ENCODE data around the gene JAK1. TPM values are rescaled to one million over a fixed set of nuclear protein-coding genes. Genes with fewer than 3 reads are reported as not detected.

The JAK1 gene
- polyA plus RNA-seq, 10 donors: 54.9 to 71.5 (median 67.3) TPM

DNA sequence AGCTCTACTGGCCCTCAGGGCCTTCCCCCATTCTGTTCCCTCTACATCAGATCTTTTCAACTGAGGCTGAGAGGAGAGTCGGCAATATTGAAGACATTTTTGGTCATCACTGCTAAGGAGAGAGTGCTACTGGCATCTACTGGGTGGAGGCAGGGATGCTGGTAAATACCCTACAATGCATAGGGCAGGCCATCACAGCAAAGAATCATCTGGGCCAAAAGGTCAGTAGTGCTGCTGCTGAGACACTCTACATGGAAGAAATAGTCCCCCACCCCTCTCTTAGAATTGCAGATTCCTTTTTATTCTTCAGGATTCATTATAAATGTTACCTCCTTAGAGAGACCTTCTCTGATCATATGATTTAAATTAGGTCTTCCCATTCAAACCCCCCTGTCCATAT is 94.3 kb downstream of the JAK1 start:
- DNase-seq: no peak

GRCh38 chr1:64871256-64871655 is 95.1 kb downstream of the JAK1 start:
- DNase-seq: no peak

DNA sequence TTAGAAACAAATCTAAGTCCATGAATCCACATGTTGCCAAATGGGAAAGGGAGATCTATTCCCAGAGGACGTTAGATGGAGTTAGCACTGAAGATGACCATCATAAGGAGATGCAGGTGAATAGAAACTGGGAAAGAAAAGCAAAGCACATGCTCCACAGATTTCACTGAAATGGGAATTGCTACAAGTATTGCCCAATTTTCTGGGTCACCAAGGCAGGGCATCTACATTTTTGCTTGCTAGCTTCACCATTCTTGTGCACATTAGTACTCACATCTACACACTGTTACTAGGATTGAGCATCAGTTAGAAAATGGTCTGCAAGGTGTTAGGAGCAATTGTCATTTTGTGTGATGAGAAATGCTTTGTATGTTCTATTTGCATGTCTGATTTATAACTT is 99.1 kb downstream of the JAK1 start:
- no peak for DNase-seq

DNA sequence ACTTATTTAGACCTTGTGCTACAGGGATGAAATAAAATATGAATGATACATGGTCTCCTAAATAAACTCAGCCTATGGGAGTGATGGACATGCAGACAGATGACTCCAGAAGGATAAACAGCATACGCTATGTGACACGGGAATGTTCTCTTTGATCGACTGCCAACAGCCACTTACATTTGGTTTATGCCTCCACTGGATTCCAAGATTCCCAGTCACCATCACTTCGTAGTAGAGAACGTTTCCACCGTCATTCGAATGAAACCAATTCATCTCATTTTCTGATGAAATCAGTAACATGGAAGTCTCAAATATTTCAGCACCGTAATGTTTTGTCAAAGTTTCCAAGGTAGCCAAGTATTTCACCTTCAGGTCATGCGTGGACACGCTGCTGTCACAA is 99.7 kb downstream of the JAK1 start:
- no peak for DNase-seq

- no peak for DNase-seq
These were observed 101.1 kb downstream of the JAK1 start for GRCh38 chr1:64865105-64865757.

DNA sequence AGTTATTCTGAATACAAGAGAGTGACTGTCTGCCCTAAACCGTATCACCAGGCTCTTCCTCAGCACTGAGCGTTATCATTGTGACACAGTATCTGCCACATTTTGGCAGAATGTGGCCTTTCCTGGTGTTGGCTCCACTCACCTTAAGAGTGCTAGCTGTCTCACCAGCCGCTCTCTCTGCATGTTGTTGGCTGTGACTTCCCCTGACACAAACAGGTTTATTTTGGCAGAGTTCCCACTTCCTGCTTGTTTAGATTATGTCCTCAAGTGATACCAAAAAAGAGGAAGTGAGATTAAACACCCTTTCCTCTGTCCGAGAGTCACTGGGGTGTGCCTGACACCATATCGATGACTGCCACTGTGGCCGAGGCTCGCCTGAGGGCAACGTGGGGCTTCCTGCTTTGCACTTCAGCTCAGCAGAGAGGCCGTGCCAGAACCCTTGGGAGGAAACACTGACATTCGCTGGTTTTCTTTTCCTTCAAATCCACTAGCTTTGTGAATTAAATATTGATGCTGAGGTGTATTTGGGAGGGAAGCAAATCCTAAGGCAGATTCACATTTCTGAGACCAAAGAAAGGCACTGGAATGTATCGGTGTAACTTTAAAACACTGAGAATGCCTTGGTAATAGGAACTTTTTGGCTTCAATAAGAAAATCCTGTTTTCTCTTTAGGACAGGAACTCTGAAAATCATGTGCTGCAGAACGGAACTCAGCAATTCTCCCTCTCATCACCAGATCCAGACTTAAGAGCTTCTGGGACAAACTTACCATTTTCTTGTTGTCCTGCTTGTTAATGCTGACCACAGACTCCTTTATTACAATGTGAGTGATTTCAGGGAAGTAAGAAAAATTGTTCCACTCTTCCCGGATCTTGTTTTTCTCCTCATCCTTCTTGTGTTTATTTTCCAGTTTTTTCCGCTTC is 102.1 kb downstream of the JAK1 start:
- DNase-seq: peak in 2 of 3 donors; percentile 52 to 63

GRCh38 chr1:64861611-64862010 is 104.7 kb downstream of the JAK1 start:
- peak in 1 of 3 donors; percentile 27 for DNase-seq

GRCh38 chr1:64857347-64857746 is 109.0 kb downstream of the JAK1 start:
- DNase-seq: no peak

- DNase-seq: no peak
These were observed 109.8 kb downstream of the JAK1 start for GRCh38 chr1:64856553-64856952.

GRCh38 chr1:64855557-64855956 is 110.8 kb downstream of the JAK1 start:
- DNase-seq: no peak

- no peak for DNase-seq
These were observed 111.7 kb downstream of the JAK1 start for GRCh38 chr1:64854674-64855073.

DNA sequence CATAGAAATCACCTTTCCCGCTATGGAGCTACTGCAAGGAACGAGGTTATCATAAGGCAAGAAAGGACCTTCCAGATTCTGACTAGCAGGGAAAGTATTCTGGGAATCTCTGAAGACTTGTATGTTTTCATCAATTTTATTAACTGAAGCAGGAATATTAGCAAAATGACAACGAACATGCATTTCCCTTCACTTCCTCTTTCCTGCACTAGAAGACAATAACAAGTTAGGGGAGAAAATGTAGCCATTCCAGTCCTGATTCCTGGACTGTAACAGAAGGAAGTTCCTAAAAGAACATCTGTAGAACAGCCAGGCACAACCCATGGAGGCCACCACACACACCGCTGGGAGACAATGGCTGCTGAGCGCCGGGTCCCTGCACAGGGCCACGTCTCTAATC is 114.7 kb downstream of the JAK1 start:
- DNase-seq: peak in 1 of 3 donors; percentile 17

DNA sequence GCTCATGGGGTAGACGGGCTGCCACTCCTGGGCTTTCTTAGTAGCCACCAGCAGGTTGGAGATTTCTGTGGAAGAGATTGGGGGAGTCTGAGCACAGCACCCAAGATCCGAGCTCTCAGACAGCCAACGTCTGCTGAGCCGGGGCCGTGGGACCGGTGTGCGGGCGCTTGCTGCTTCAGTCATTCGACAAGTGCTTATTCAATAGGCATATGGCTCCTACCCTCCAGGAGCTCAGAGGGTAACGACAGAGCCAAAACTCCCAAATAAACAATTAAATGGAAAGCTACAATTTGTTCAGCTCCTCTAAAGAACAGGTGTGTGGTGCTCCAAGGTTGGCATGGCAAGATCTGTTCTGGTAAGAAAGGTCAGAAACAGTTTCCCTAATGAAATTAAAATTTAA is 115.5 kb downstream of the JAK1 start:
- no peak for DNase-seq

DNA sequence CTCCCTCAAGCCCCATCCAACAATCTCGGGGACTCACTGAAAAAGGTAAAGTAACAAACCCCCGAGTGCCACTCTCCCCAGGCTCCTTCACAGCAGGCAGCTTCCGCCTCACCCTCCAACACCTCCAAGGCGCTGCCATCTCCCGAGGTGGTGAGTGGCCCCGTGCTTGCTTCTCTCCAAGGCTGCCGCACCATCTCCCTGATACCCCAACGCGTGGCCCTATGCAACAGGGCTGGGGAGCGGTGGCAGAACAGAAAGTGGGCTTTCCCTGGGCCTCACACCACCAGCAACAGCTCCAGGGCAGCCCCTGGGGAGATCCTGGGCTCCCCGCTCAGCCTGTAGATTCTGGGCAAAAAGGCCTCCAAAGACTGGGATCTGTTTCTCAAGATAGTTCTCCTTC is 116.4 kb downstream of the JAK1 start:
- no peak for DNase-seq

DNA sequence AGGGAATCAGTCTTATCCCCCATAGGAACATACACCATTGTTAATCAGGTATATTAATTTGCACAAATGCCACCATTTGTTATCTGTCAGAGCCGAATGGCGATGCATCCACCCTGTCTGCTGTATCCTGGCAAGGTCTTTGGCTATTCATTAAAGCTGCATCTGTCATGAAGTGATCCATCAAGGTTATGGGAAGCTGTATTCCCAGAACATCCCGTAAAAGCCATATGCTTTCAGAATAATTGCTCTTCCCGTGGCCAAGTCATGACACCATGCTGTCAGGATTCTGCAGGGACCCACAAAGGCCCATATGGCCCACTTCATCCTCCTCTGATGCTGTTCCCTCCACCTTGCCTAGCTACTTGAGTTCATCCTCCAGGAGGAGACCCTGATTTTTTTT is 117.5 kb downstream of the JAK1 start:
- DNase-seq: peak in 1 of 3 donors; percentile 30

- no peak for DNase-seq
These were observed 118.2 kb downstream of the JAK1 start for GRCh38 chr1:64848136-64848535.

GRCh38 chr1:64847666-64848065 is 118.7 kb downstream of the JAK1 start:
- no peak for DNase-seq

DNA sequence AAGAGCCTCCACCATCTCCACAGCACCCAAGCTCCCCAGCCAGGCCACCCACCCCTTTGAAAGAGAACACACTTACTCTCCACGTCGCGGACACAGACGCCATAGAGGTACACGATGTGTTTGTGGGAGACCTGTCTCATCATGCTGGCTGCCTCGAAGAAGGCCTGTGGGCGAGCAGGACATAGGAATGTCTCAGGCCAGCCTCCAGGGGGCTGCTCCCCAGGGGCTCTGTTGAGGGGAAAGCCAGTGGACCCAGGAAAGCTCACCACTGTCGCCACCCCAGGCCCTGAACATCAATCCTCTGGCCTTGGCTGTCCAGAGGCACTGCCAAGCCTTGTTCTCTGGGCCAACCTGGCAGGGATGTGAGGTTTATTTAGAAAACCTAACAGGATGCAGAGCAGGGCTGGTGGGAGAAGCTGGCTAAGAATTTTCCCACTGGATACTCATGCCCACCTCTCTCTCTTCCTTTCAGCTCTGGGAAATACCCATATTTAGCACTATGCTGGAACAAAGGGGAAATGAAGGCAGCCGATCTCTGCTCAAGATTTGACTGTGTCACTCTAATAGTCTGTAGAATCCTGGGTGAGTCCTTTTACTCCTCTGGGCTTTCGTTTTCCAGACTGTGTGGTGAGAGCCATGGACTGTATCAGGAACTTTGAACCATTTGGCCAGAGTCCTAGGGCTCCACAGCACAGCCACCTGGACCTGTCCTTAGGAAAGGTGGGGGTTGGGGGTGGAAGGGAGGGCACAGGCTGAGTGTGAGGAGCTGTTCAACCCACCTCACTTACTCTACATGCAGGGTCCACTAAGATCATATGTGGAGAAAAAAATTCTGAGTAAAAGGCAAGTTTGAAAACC is 119.5 kb downstream of the JAK1 start:
- no peak for DNase-seq

GRCh38 chr1:64845831-64846425 is 120.4 kb downstream of the JAK1 start:
- DNase-seq: no peak

GRCh38 chr1:64844609-64845008 is 121.7 kb downstream of the JAK1 start:
- DNase-seq: no peak

- no peak for DNase-seq
These were observed 122.2 kb downstream of the JAK1 start for GRCh38 chr1:64844175-64844574.

DNA sequence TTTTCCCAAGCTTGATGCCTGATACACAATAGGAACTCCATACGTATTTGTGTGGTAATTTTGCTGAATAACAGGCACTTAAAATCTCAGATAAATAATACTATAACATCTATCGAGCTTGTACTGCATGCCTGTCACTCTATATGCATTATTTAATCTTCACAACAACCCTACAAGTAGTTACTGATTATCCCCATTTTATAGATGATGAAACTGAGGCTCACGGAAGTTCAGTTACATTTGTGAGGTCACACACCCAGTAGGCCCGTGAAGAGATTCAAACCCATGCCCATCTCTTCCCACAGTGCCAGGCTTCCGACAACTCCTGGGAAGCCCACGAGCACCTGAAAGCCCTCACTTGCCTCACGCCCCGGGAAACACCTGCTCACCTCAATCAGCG is 122.7 kb downstream of the JAK1 start:
- DNase-seq: no peak

Measured in muscle of back (tissue), 11 donors.